GM18519 (cell line): ENCODE measurements around the gene ERI3.

Experiments
- ATAC-seq: cut with Tn5 transposase; IDR thresholded peaks from one replicate; pipeline ENCODE4 v1.9.1; 2021; ENCODE audit warnings: mild to moderate bottlenecking, moderate library complexity; ENCODE audit not compliant: unreplicated experiment, low FRiP score

The ERI3 gene

GRCh38 chr1:44354840-44355581, at the start of gene ERI3:
TSS of gene ERI3 (minus strand) at chr1:44355257. CDS start at chr1:44355026, 231 bp downstream.
- ATAC-seq = peak; percentile 92

GRCh38 chr1:44401256-44402228, 46.5 kb upstream of the ERI3 start:
- no peak for ATAC-seq

- no peak for ATAC-seq
These were observed 35.2 kb upstream of the ERI3 start for GRCh38 chr1:44390277-44390676.

- ATAC-seq = no peak
These were observed 34.4 kb upstream of the ERI3 start for GRCh38 chr1:44389437-44389836.

- ATAC-seq = no peak
These were observed 33.5 kb upstream of the ERI3 start for GRCh38 chr1:44388551-44388950.

GRCh38 chr1:44380666-44381177, 25.7 kb upstream of the ERI3 start:
- no peak for ATAC-seq

GRCh38 chr1:44377925-44378784, 23.1 kb upstream of the ERI3 start:
- no peak for ATAC-seq

GRCh38 chr1:44375547-44375946, 20.5 kb upstream of the ERI3 start:
- no peak for ATAC-seq

GRCh38 chr1:44371206-44371605, 16.1 kb upstream of the ERI3 start:
- ATAC-seq = no peak

GRCh38 chr1:44368471-44369151, 13.6 kb upstream of the ERI3 start:
- ATAC-seq = no peak

- no peak for ATAC-seq
These were observed 12.9 kb upstream of the ERI3 start for GRCh38 chr1:44367944-44368343.

GRCh38 chr1:44366371-44366975, 11.4 kb upstream of the ERI3 start:
- no peak for ATAC-seq

GRCh38 chr1:44361478-44361877, 6.4 kb upstream of the ERI3 start:
- ATAC-seq = no peak

GRCh38 chr1:44359234-44359935, 4.3 kb upstream of the ERI3 start:
- ATAC-seq = no peak

- ATAC-seq = no peak
These were observed 2.7 kb upstream of the ERI3 start for GRCh38 chr1:44357710-44358109.

- no peak for ATAC-seq
These were observed 687 bp upstream of the ERI3 start for GRCh38 chr1:44355582-44356305.

GRCh38 chr1:44354268-44354839, 703 bp downstream of the ERI3 start:
- ATAC-seq = no peak

- ATAC-seq = no peak
These were observed 1.5 kb downstream of the ERI3 start for GRCh38 chr1:44353604-44354003.
